Thyroid gland (tissue), 4 donors: Measurements from ENCODE around the gene SUB1.

Source experiments
- POLR2A ChIP-seq, 2 donors: fragments of 450-650 bp; IDR thresholded peaks; one replicate each; pipeline ENCODE4 v1.6.1; 2017; ENCODE audit warnings: antibody characterized with exemption in 2 of 2, mild to moderate bottlenecking in 2 of 2, moderate library complexity in 1 of 2
- TF ChIP-seq, protein P1 (sequence below), 6 experiments: fragments of 200-600 bp in 3 of 6; fragments of 450-650 bp in 3 of 6; sonication (generic) in 3 of 6; IDR thresholded peaks; one replicate each; pipeline ENCODE4 v1.5.1; 2016 to 2019; ENCODE audit warnings: antibody characterized with exemption in 6 of 6, mild to moderate bottlenecking in 2 of 6, inconsistent platforms in 1 of 6, moderate library complexity in 1 of 6

DNA sequence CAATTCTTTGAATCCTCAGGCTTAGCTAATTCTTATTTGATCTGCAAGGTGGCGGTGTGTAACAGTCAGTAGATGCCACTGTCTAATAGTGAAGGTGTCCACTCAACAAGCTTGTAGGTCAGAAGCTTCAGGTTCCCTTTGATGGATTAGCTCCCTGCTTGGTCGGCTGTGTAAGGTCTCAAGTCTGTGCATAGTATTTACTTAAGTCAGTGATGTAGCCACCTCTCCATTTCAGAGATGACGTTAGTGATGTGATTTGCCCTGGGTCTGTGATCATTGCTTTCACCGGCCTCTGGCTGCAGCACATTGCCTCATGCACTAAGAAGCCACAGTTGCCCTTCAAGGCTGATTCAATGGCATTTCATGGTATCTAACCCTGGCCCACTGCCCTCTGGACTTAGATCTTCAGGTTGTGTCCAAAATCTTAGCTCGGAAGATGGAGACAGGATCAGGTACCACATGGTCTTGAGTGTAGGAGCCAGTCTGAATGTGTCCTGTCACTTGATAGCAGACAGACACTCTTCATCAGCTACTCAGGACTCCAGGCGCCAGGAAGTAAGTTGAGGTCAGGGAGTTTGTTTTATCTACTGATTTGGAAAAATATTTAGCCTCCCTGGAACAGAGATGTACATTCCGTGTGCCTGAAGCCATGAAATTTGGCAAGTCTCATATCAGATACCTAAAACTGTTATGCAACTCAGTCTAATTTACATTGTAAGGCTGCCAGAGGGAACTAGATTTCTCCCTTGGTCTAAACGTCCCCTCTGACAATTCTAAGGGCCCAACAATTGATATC is 42.9 kb downstream of the SUB1 start:
- TF ChIP-seq, protein P1, sequence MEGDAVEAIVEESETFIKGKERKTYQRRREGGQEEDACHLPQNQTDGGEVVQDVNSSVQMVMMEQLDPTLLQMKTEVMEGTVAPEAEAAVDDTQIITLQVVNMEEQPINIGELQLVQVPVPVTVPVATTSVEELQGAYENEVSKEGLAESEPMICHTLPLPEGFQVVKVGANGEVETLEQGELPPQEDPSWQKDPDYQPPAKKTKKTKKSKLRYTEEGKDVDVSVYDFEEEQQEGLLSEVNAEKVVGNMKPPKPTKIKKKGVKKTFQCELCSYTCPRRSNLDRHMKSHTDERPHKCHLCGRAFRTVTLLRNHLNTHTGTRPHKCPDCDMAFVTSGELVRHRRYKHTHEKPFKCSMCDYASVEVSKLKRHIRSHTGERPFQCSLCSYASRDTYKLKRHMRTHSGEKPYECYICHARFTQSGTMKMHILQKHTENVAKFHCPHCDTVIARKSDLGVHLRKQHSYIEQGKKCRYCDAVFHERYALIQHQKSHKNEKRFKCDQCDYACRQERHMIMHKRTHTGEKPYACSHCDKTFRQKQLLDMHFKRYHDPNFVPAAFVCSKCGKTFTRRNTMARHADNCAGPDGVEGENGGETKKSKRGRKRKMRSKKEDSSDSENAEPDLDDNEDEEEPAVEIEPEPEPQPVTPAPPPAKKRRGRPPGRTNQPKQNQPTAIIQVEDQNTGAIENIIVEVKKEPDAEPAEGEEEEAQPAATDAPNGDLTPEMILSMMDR (IDR thresholded peaks at IDR 0.05): no peak
- no peak for TF ChIP-seq POLR2A (IDR thresholded peaks at IDR 0.05)
